Daoy (cell line): ENCODE results near the gene OAS1. TPM values are rescaled to one million over a fixed set of nuclear protein-coding genes. Genes with fewer than 3 reads are reported as not detected.
"Not testable (repeated sequence)": the region's sequence is repeated elsewhere in the genome, so short reads cannot be mapped to it uniquely, and the experiment has no call there.

ENCODE experiments used
- DNase-seq: peaks from one replicate; pipeline ENCODE4 v3.0.0-alpha.2; 2015; ENCODE audit warnings: low read depth
- total RNA-seq: library from RNA; depleted of rRNA; stranded (reverse); fragments of >200 nt; shearing (Covaris generic); gene quantifications from 2 replicates; pipeline ENCODE4 v1.2.3, GENCODE V29; 2014

The OAS1 gene
- total RNA-seq, 1 experiment from 2014 or later: 5.1 TPM

GRCh38 chr12:112900298-112901145, 6.2 kb upstream of the OAS1 start:
- peak; percentile 44 for DNase-seq

GRCh38 chr12:112901271-112901670, 5.5 kb upstream of the OAS1 start:
- no peak for DNase-seq

- peak; percentile 43 for DNase-seq
Measured at GRCh38 chr12:112904571-112904970, 2.2 kb upstream of the OAS1 start.

- peak; percentile 25 for DNase-seq
Measured at GRCh38 chr12:112905451-112906089, 1.2 kb upstream of the OAS1 start.

GRCh38 chr12:112907415-112908157, 824 bp downstream of the OAS1 start:
- no peak for DNase-seq

GRCh38 chr12:112908548-112908947, 1.8 kb downstream of the OAS1 start:
- no peak for DNase-seq

- DNase-seq: no peak
Measured at GRCh38 chr12:112909693-112910092, 2.9 kb downstream of the OAS1 start.

- DNase-seq: no peak
Measured at GRCh38 chr12:112913038-112913688, 6.4 kb downstream of the OAS1 start.

- DNase-seq: not testable (repeated sequence)
Measured at GRCh38 chr12:112913888-112914287, 7.1 kb downstream of the OAS1 start.

- DNase-seq: no peak
Measured at GRCh38 chr12:112916270-112916669, 9.5 kb downstream of the OAS1 start.

- DNase-seq: no peak
Measured at GRCh38 chr12:112919121-112919520, 12.4 kb downstream of the OAS1 start.

- no peak for DNase-seq
Measured at GRCh38 chr12:112924986-112925385, 18.2 kb downstream of the OAS1 start.

GRCh38 chr12:112926416-112927033, 19.8 kb downstream of the OAS1 start:
- not testable (repeated sequence) for DNase-seq

GRCh38 chr12:112927475-112927874, 20.7 kb downstream of the OAS1 start:
- no peak for DNase-seq

GRCh38 chr12:112927925-112928324, 21.2 kb downstream of the OAS1 start:
- no peak for DNase-seq

- DNase-seq: no peak
Measured at GRCh38 chr12:112928978-112929377, 22.2 kb downstream of the OAS1 start.

GRCh38 chr12:112929715-112930114, 23.0 kb downstream of the OAS1 start:
- DNase-seq: no peak

GRCh38 chr12:112930350-112930749, 23.6 kb downstream of the OAS1 start:
- DNase-seq: no peak

- no peak for DNase-seq
Measured at GRCh38 chr12:112932485-112933128, 25.8 kb downstream of the OAS1 start.

GRCh38 chr12:112933129-112933505, 26.4 kb downstream of the OAS1 start:
- DNase-seq: no peak

GRCh38 chr12:112936264-112936663, 29.5 kb downstream of the OAS1 start:
- DNase-seq: no peak
